HG02588 (cell line): ENCODE results near the gene INPP5A.
"Not testable (repeated sequence)": the region's sequence is repeated elsewhere in the genome, so short reads cannot be mapped to it uniquely, and the experiment has no call there.

ENCODE experiments used
- ATAC-seq: cut with Tn5 transposase; IDR thresholded peaks from one replicate; pipeline ENCODE4 v1.9.1; 2021; ENCODE audit warnings: mild to moderate bottlenecking, moderate library complexity; ENCODE audit not compliant: unreplicated experiment

Gene INPP5A

GRCh38 chr10:132503581-132504421, 33.8 kb upstream of the INPP5A start:
- no peak for ATAC-seq

GRCh38 chr10:132504501-132505272, 32.9 kb upstream of the INPP5A start:
- ATAC-seq, result no peak

- ATAC-seq, result not testable (repeated sequence)
Observed at GRCh38 chr10:132505546-132505945, 32.0 kb upstream of the INPP5A start.

GRCh38 chr10:132506711-132507408, 30.7 kb upstream of the INPP5A start:
- no peak for ATAC-seq

- no peak for ATAC-seq
Observed at GRCh38 chr10:132507409-132507955, 30.1 kb upstream of the INPP5A start.

- no peak for ATAC-seq
Observed at GRCh38 chr10:132507956-132508490, 29.6 kb upstream of the INPP5A start.

GRCh38 chr10:132508581-132509443, 28.8 kb upstream of the INPP5A start:
- no peak for ATAC-seq

- no peak for ATAC-seq
Observed at GRCh38 chr10:132509506-132510173, 27.9 kb upstream of the INPP5A start.

- no peak for ATAC-seq
Observed at GRCh38 chr10:132510174-132510611, 27.4 kb upstream of the INPP5A start.

GRCh38 chr10:132511121-132512051, 26.2 kb upstream of the INPP5A start:
- no peak for ATAC-seq

GRCh38 chr10:132512052-132512442, 25.5 kb upstream of the INPP5A start:
- no peak for ATAC-seq

- ATAC-seq, result no peak
Observed at GRCh38 chr10:132512693-132513345, 24.8 kb upstream of the INPP5A start.

- no peak for ATAC-seq
Observed at GRCh38 chr10:132514821-132515520, 22.6 kb upstream of the INPP5A start.

- no peak for ATAC-seq
Observed at GRCh38 chr10:132515811-132516726, 21.5 kb upstream of the INPP5A start.

GRCh38 chr10:132516771-132517725, 20.5 kb upstream of the INPP5A start:
- ATAC-seq, result no peak
